Lower leg skin (tissue), 3 donors: ENCODE measurements around the gene UBASH3A.

Experiments used
- POLR2A ChIP-seq, 2 donors: fragments of 450-650 bp; IDR thresholded peaks; one replicate each; pipeline ENCODE4 v1.6.1; 2016 to 2017; ENCODE audit warnings: antibody characterized with exemption in 2 of 2, mild to moderate bottlenecking in 1 of 2, moderate library complexity in 1 of 2
- TF ChIP-seq, protein P1 (sequence below), 3 donors: fragments of 450-650 bp; IDR thresholded peaks; one replicate each; pipeline ENCODE4 v1.5.1; 2016; ENCODE audit warnings: antibody characterized with exemption in 3 of 3, mild to moderate bottlenecking in 3 of 3, moderate library complexity in 2 of 3

DNA sequence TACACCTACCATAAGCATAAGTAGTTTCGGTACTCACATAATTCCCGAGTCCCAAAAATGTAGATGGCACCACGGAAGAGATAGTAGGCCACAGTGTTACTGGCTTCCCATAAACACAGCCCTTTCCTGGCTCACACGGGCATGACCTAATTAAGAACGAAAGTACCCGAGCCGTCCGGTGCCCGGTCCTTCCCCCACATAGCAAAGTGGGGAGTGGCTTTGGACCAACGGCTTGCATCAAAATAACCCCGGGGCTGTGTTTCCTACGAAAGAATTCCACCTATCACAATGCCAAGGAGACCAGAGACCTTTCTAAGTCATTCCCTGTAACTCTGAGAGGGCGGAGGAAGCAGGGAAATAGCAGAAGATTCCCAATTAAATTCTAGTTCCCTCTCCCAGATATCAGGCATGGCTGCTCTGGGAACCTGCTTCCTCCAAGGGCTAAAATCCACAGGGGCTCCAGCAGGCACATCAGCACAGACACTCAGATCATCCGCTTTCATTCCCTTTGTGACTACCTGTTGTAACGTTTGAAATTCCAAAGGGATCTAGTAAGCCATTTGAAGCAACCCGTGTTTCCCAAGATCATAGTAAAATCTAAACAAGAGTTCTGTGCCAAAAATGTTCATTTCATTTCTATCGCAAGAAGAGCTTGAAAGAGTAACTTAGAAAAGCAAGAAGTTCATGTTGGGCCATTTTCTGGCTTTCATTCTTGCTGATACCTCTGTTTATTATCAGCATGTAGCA is 7.6 kb upstream of the UBASH3A start, which contains the start of gene TMPRSS3:
- TF ChIP-seq, protein P1, sequence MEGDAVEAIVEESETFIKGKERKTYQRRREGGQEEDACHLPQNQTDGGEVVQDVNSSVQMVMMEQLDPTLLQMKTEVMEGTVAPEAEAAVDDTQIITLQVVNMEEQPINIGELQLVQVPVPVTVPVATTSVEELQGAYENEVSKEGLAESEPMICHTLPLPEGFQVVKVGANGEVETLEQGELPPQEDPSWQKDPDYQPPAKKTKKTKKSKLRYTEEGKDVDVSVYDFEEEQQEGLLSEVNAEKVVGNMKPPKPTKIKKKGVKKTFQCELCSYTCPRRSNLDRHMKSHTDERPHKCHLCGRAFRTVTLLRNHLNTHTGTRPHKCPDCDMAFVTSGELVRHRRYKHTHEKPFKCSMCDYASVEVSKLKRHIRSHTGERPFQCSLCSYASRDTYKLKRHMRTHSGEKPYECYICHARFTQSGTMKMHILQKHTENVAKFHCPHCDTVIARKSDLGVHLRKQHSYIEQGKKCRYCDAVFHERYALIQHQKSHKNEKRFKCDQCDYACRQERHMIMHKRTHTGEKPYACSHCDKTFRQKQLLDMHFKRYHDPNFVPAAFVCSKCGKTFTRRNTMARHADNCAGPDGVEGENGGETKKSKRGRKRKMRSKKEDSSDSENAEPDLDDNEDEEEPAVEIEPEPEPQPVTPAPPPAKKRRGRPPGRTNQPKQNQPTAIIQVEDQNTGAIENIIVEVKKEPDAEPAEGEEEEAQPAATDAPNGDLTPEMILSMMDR (IDR thresholded peaks at IDR 0.05) = no peak
- TF ChIP-seq POLR2A (IDR thresholded peaks at IDR 0.05) = no peak
